Fibroblast of skin of left biceps (primary cell): Measurements from ENCODE around the gene CPSF7.

Experiments used
- DNase-seq, 2 experiments: peaks; one replicate each; pipeline ENCODE4 v3.0.0-alpha.2; 2013; ENCODE audit warnings: low read depth in 2 of 2

Gene CPSF7

GRCh38 chr11:61357233-61357893 lies 72.4 kb downstream of the CPSF7 start:
- DNase-seq = no peak

GRCh38 chr11:61356706-61357105 lies 73.1 kb downstream of the CPSF7 start:
- no peak for DNase-seq

- no peak for DNase-seq
Observed at GRCh38 chr11:61354208-61354607, 75.6 kb downstream of the CPSF7 start.

GRCh38 chr11:61353131-61354067 lies 76.4 kb downstream of the CPSF7 start:
- DNase-seq = no peak
